Heart left ventricle (tissue), 13 donors: ENCODE data around the gene REEP3.

Source experiments
- CTCF ChIP-seq, 12 donors: fragments of 200-600 bp; sonication (generic) in 4 of 12; IDR thresholded peaks; one replicate each; pipeline versions ENCODE4 v1.5.0 to v1.8.0; 2018 to 2022; ENCODE audit warnings: antibody characterized with exemption in 12 of 12, mild to moderate bottlenecking in 5 of 12
- POLR2A ChIP-seq, 2 donors: fragments of 450-650 bp; IDR thresholded peaks; one replicate each; pipeline ENCODE4 v1.6.1; 2017; ENCODE audit warnings: antibody characterized with exemption in 2 of 2, mild to moderate bottlenecking in 2 of 2, moderate library complexity in 2 of 2
- donor health status: ischemic (EF 13 %, LVEDD 7.1; RV severe dilation, severe dysfunction).
- donor health status: DM: no; HTN: yes; CAD: no.
- donor health status: DM: no; HTN: no; CAD: no.
- donor health status: ischemic (EF 25% LVEDD 6.9; RV normal size, moderate dysfunction).
- donor health status: ischemic (EF 25% LVEDD 5.7; RV mildly dilated, moderate dysfunction).
- donor health status: ischemic (EF 35%, LVEDD 5.7; RV mildly dilated, moderate dysfunction).
- donor health status: nonischemic (EF 11% LVEDD 7.7; RV severe dilation, severe dysfunction).
- donor health status: DM: yes; HTN: yes; CAD: no.
- donor health status: PGD.
- donor health status: ischemic (EF 29% LVEDD 5.4; RV normal size, mild dysfunction).
- donor health status: nonischemic (EF 23%, LVEDD 6.1; RV moderate dilation, normal function).

- no peak for TF ChIP-seq POLR2A (IDR thresholded peaks at IDR 0.05)
- TF ChIP-seq CTCF (IDR thresholded peaks at IDR 0.05) = no peak
Measured at GRCh38 chr10:63539994-63540393, 18.8 kb downstream of the REEP3 start.
